ENCODE measurements around the gene DDX1. TPM values are rescaled to one million over a fixed set of nuclear protein-coding genes. Genes with fewer than 3 reads are reported as not detected.

Gene DDX1
- total RNA-seq, 1 donor from 2014 or later, result 68.6 TPM

GRCh38 chr2:15652252-15652651 is 60.6 kb downstream of the DDX1 start:
- H3K4me3 ChIP-seq, result no peak overlapping the region
- no peaks in the 10 kb centered on the region for H3K9me3 ChIP-seq
- intact Hi-C loops (cut with DNase I), result no loop called here
- TF ChIP-seq CTCF (IDR thresholded peaks at IDR 0.05), result no peak
- H3K36me3 ChIP-seq, result no peaks in the 10 kb centered on the region
- ATAC-seq (no peak), DNase-seq (no peak)
- H3K27ac ChIP-seq, result no peak overlapping the region
- no peaks in the 10 kb centered on the region for H3K27me3 ChIP-seq
- no peaks in the 10 kb centered on the region for H3K4me1 ChIP-seq

- DNase-seq (no peak), ATAC-seq (no peak)
- Histone ChIP-seq H3K4me3 (no peak overlapping the region), H3K27ac (no peak overlapping the region), H3K36me3 (no peaks in the 10 kb centered on the region), H3K27me3 (no peaks in the 10 kb centered on the region), H3K9me3 (no peaks in the 10 kb centered on the region), H3K4me1 (no peaks in the 10 kb centered on the region)
- intact Hi-C loops (cut with DNase I), result no loop called here
- TF ChIP-seq CTCF (IDR thresholded peaks at IDR 0.05), result no peak
These were observed 61.1 kb downstream of the DDX1 start for GRCh38 chr2:15652801-15653200.

GRCh38 chr2:15653806-15654726 is 62.4 kb downstream of the DDX1 start:
- ATAC-seq (no peak), DNase-seq (no peak)
- intact Hi-C loops (cut with DNase I), result no loop called here
- no peaks in the 10 kb centered on the region for H3K36me3 ChIP-seq
- no peak for TF ChIP-seq CTCF (IDR thresholded peaks at IDR 0.05)
- no peak overlapping the region for H3K27ac ChIP-seq
- H3K4me3 ChIP-seq, result no peak overlapping the region
- no peaks in the 10 kb centered on the region for H3K4me1 ChIP-seq
- H3K27me3 ChIP-seq, result no peaks in the 10 kb centered on the region
- no peaks in the 10 kb centered on the region for H3K9me3 ChIP-seq

- H3K4me3 ChIP-seq, result no peak overlapping the region
- no peaks in the 10 kb centered on the region for H3K36me3 ChIP-seq
- no peak overlapping the region for H3K27ac ChIP-seq
- no peaks in the 10 kb centered on the region for H3K27me3 ChIP-seq
- intact Hi-C loops (cut with DNase I), result no loop called here
- TF ChIP-seq CTCF (IDR thresholded peaks at IDR 0.05), result no peak
- H3K9me3 ChIP-seq, result no peaks in the 10 kb centered on the region
- H3K4me1 ChIP-seq, result no peaks in the 10 kb centered on the region
- DNase-seq, result no peak
- ATAC-seq, result no peak
These were observed 63.0 kb downstream of the DDX1 start for GRCh38 chr2:15654727-15655073.

GRCh38 chr2:15655123-15655887 is 63.6 kb downstream of the DDX1 start:
- H3K27ac ChIP-seq, result no peak overlapping the region
- no peak overlapping the region for H3K4me3 ChIP-seq
- ATAC-seq, result no peak
- H3K4me1 ChIP-seq, result no peaks in the 10 kb centered on the region
- no peak for TF ChIP-seq CTCF (IDR thresholded peaks at IDR 0.05)
- no peak for DNase-seq
- no peaks in the 10 kb centered on the region for H3K9me3 ChIP-seq
- H3K36me3 ChIP-seq, result no peaks in the 10 kb centered on the region
- intact Hi-C loops (cut with DNase I), result no loop called here
- no peaks in the 10 kb centered on the region for H3K27me3 ChIP-seq
